IMR-90 (cell line): Measurements from ENCODE around the gene HIVEP3. TPM values are rescaled to one million over a fixed set of nuclear protein-coding genes. Genes with fewer than 3 reads are reported as not detected.

Source experiments
- ATAC-seq: fragments of 200-7000 bp; cut with Tn5 transposase; 2 replicates; pipeline ENCODE4 v1.9.1; 2020; ENCODE audit warnings: low read depth, mild to moderate bottlenecking, moderate library complexity
- BruUV-seq: library from RNA; stranded (reverse); fragments of 400-500 nt; replicated peaks from 2 replicates; lab custom pipeline; 2021; lab: Mats Ljungman, UMichigan
- CTCF ChIA-PET: fragments of 300-600 bp; formaldehyde crosslinking; extraction: SDS; loops from one replicate; lab custom pipeline; 2021; ENCODE audit warnings: antibody characterized with exemption; lab: Yijun Ruan, JAX
- POLR2A ChIA-PET: fragments of 300-600 bp; sonication (Branson Sonifier 250); formaldehyde crosslinking; loops from one replicate; lab custom pipeline; 2022; ENCODE audit warnings: antibody characterized with exemption; ENCODE audit not compliant: unreplicated experiment; lab: Charles Lee
- DNase-seq: peaks from one replicate; pipeline ENCODE4 v3.0.0; 2013
- H2AFZ ChIP-seq: replicated peaks from 2 replicates; pipeline ENCODE3; 2013; ENCODE audit warnings: low read length, mild to moderate bottlenecking; ENCODE audit not compliant: poor library complexity
- H2AK5ac ChIP-seq: 2 replicates; pipeline ENCODE4 v1.6.1; 2013; ENCODE audit warnings: low read depth, low read length, inconsistent platforms
- H2AK9ac ChIP-seq: replicated peaks from 2 replicates; pipeline ENCODE3; 2013; ENCODE audit warnings: mild to moderate bottlenecking, low read depth, low read length, moderate library complexity; ENCODE audit not compliant: poor library complexity
- H2BK120ac ChIP-seq: 2 replicates; pipeline ENCODE4 v1.6.1; 2013; ENCODE audit warnings: low read depth, low read length, inconsistent platforms
- H2BK15ac ChIP-seq: 3 replicates; pipeline ENCODE4 v1.6.1; 2013; ENCODE audit warnings: low read depth, low read length, inconsistent platforms
- H2BK20ac ChIP-seq: 2 replicates; pipeline ENCODE4 v1.6.1; 2013; ENCODE audit warnings: low read depth, mild to moderate bottlenecking, inconsistent platforms, low read length, moderate library complexity
- H2BK5ac ChIP-seq: 2 replicates; pipeline ENCODE4 v1.6.1; 2013; ENCODE audit warnings: mild to moderate bottlenecking, low read depth, low read length, inconsistent platforms; ENCODE audit not compliant: poor library complexity, severe bottlenecking
- H3K14ac ChIP-seq: replicated peaks from 2 replicates; pipeline ENCODE4 v1.6.1; 2013; ENCODE audit warnings: low read depth, low read length, inconsistent platforms
- H3K18ac ChIP-seq: 2 replicates; pipeline ENCODE4 v1.6.1; 2013; ENCODE audit warnings: low read depth, low read length, control low read depth
- H3K23ac ChIP-seq: 2 replicates; pipeline ENCODE4 v1.6.1; 2013; ENCODE audit warnings: low read depth, low read length, inconsistent platforms
- H3K27ac ChIP-seq: 2 replicates; pipeline ENCODE4 v1.5.1; 2013; ENCODE audit warnings: mild to moderate bottlenecking, control low read depth, low read length; ENCODE audit not compliant: insufficient read depth
- H3K27me3 ChIP-seq: 2 replicates; pipeline ENCODE4 v1.6.1; 2013; ENCODE audit warnings: low read length; ENCODE audit not compliant: control insufficient read depth, insufficient read depth
- H3K36me3 ChIP-seq: 2 replicates; pipeline ENCODE4 v1.6.1; 2013; ENCODE audit warnings: low read length, mixed read lengths; ENCODE audit not compliant: control insufficient read depth, insufficient read depth
- H3K4ac ChIP-seq: 2 replicates; pipeline ENCODE4 v1.6.1; 2013; ENCODE audit warnings: low read depth, low read length, inconsistent platforms
- H3K4me1 ChIP-seq: 2 replicates; pipeline ENCODE4 v1.6.1; 2013; ENCODE audit warnings: low read length, mixed read lengths; ENCODE audit not compliant: control insufficient read depth, insufficient read depth
- H3K4me2 ChIP-seq: 2 replicates; pipeline ENCODE4 v1.6.1; 2013; ENCODE audit warnings: low read depth, mild to moderate bottlenecking, control low read depth, low read length, moderate library complexity
- H3K4me3 ChIP-seq: 2 replicates; pipeline ENCODE4 v1.5.1; 2013; ENCODE audit warnings: low read depth, mild to moderate bottlenecking, control low read depth, low read length, moderate library complexity; ENCODE audit not compliant: insufficient read depth
- H3K56ac ChIP-seq: 2 replicates; pipeline ENCODE4 v1.6.1; 2013; ENCODE audit warnings: low read length, inconsistent platforms; ENCODE audit not compliant: insufficient read depth; ENCODE audit errors: extremely low read depth
- H3K79me1 ChIP-seq, 2 experiments: 2 replicates each; pipeline ENCODE4 v1.6.1; 2013; ENCODE audit warnings: low read length in 2 of 2, inconsistent platforms in 1 of 2, low read depth in 1 of 2
- H3K9ac ChIP-seq: 2 replicates; pipeline ENCODE4 v1.6.1; 2013; ENCODE audit warnings: low read depth, low read length, control low read depth
- H3K9me1 ChIP-seq: 2 replicates; pipeline ENCODE4 v1.6.1; 2013; ENCODE audit warnings: low read length, inconsistent platforms; ENCODE audit not compliant: insufficient read depth
- H3K9me3 ChIP-seq: 2 replicates; pipeline ENCODE4 v1.6.1; 2013; ENCODE audit warnings: low read length; ENCODE audit not compliant: control insufficient read depth, insufficient read depth
- H4K20me1 ChIP-seq: 2 replicates; pipeline ENCODE4 v1.6.1; 2013; ENCODE audit warnings: low read length, inconsistent platforms; ENCODE audit not compliant: insufficient read depth
- H4K5ac ChIP-seq: 2 replicates; pipeline ENCODE4 v1.6.1; 2013; ENCODE audit warnings: mild to moderate bottlenecking, low read depth, low read length, control low read depth
- H4K8ac ChIP-seq, 2 experiments: 2 replicates each; pipeline ENCODE4 v1.6.1; 2013; ENCODE audit warnings: low read depth in 2 of 2, low read length in 2 of 2, control low read depth in 1 of 2, inconsistent platforms in 1 of 2
- H4K91ac ChIP-seq: 2 replicates; pipeline ENCODE4 v1.6.1; 2013; ENCODE audit warnings: low read depth, low read length, inconsistent platforms; ENCODE audit not compliant: insufficient read depth
- MAFK ChIP-seq: IDR thresholded peaks from 2 replicates; pipeline ENCODE4 v1.6.1; 2012; ENCODE audit warnings: low read depth, low read length, improper control_type of control experiment
- MAZ ChIP-seq: IDR thresholded peaks from 2 replicates; pipeline ENCODE4 v1.6.1; 2012; ENCODE audit warnings: low read depth, mild to moderate bottlenecking, low read length, improper control_type of control experiment, moderate library complexity, borderline replicate concordance
- POLR2A ChIP-seq: IDR thresholded peaks from 2 replicates; pipeline ENCODE4 v1.6.1; 2012; ENCODE audit warnings: mild to moderate bottlenecking, low read depth, low read length
- RAD21 ChIP-seq: IDR thresholded peaks from 2 replicates; pipeline ENCODE4 v1.6.1; 2012; ENCODE audit warnings: low read length, improper control_type of control experiment
- WGBS, 2 experiments: methylation state at CpG; one replicate each; pipeline versions ENCODE4 v1.1.5 to v1.1.7; 2013; ENCODE audit warnings: missing lambda C conversion rate in 2 of 2; ENCODE audit not compliant: insufficient read length in 1 of 2; ENCODE audit errors: extremely low coverage in 2 of 2; 5-methylcytosine and 5-hydroxymethylcytosine counted together
- dilution Hi-C: fragments of 300-500 bp; cut with HindIII; formaldehyde crosslinking; loops from one replicate; pipeline ENCODE4 v1.14.3; 2018; ENCODE audit warnings: low sequenced_read_pairs; ENCODE audit not compliant: unreplicated experiment
- in situ Hi-C: fragments of 300-500 bp; cut with MboI; formaldehyde crosslinking; loops from 3 replicates; pipeline ENCODE4 v1.14.3; 2019; ENCODE audit warnings: low sequenced_read_pairs, inconsistent platforms, mixed read lengths
- intact Hi-C: fragments of 100-400 bp; cut with micrococcal nuclease; formaldehyde crosslinking; loops from 2 replicates; pipeline ENCODE4 v1.10.0; 2022
- polyA plus RNA-seq, 3 experiments: library from polyadenylated mRNA; depleted of rRNA; stranded (reverse); fragments of >200 nt; gene quantifications; 2 replicates each; pipeline ENCODE4 v1.2.3, GENCODE V29; 2012; ENCODE audit warnings: low replicate concordance in 1 of 3
- total RNA-seq: library from RNA; depleted of rRNA; stranded (reverse); fragments of >200 nt; gene quantifications from 2 replicates; pipeline ENCODE4 v1.2.3, GENCODE V29; 2012
- TF ChIP-seq, protein P1 (sequence below): conservative IDR thresholded peaks from 2 replicates; pipeline ENCODE4 v1.5.1; 2012; ENCODE audit warnings: mild to moderate bottlenecking, low read depth, low read length, improper control_type of control experiment

Gene HIVEP3
- total and polyA plus RNA-seq, 2 of the 4 experiments (the other 2 are of a cell fraction): 1.4 to 4.0 TPM

DNA sequence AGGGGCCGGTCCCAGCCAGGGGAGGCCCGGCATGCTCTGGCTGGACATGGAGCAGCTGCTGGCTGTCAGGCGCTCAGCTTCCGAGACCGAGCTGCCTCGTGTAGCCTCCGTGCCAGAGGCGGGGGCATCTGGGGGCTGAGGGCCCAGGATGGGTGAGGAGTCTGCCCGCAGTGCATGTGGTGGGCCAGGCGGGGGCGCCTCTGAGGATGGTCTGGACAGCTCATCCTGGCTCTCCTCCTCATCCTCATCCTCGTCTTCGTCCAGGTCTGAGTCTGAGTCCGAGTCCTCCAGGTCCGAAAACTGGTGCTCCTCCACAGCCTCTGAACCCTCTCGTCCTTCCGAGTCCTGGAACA is 405.4 kb downstream of the HIVEP3 start:
- H2AK9ac ChIP-seq: no peak overlapping the region
- no peak overlapping the region for H3K14ac ChIP-seq
- dilution Hi-C loops (no loop called here), in situ Hi-C loops (no loop called here), intact Hi-C loops (no loop called here)
- H2AK5ac ChIP-seq: no peak overlapping the region
- ChIA-PET CTCF (interaction anchor here (0.5 to 1.0 kb wide), 3 partner anchors 32 to 1212 kb away, joined by 3 to 4 read pairs (median 4); no protein-coding TSS in a partner anchor), POLR2A (no interaction called here)
- H3K27ac ChIP-seq: no peak overlapping the region
- no peak overlapping the region for H3K4ac ChIP-seq
- WGBS, 2 experiments: 63% methylated on average over 13 of the region's 17 CpGs; no CpG with 5 or more reads in 1 of the 2 experiments
- H3K4me3 ChIP-seq: no peak overlapping the region
- no peak overlapping the region for H3K23ac ChIP-seq
- H3K18ac ChIP-seq: no peak overlapping the region
- H2AFZ ChIP-seq: no peak overlapping the region
- no peaks in the 10 kb centered on the region for H3K9me3 ChIP-seq
- BruUV-seq: no TSS peak
- no peak overlapping the region for H4K5ac ChIP-seq
- no peak for TF ChIP-seq MAZ
- no peak for TF ChIP-seq POLR2A
- no peak for TF ChIP-seq RAD21
- no peak for TF ChIP-seq MAFK
- TF ChIP-seq, protein P1, sequence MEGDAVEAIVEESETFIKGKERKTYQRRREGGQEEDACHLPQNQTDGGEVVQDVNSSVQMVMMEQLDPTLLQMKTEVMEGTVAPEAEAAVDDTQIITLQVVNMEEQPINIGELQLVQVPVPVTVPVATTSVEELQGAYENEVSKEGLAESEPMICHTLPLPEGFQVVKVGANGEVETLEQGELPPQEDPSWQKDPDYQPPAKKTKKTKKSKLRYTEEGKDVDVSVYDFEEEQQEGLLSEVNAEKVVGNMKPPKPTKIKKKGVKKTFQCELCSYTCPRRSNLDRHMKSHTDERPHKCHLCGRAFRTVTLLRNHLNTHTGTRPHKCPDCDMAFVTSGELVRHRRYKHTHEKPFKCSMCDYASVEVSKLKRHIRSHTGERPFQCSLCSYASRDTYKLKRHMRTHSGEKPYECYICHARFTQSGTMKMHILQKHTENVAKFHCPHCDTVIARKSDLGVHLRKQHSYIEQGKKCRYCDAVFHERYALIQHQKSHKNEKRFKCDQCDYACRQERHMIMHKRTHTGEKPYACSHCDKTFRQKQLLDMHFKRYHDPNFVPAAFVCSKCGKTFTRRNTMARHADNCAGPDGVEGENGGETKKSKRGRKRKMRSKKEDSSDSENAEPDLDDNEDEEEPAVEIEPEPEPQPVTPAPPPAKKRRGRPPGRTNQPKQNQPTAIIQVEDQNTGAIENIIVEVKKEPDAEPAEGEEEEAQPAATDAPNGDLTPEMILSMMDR: 0 out of 2 replicates have a peak, but pooled peaks have one; percentile 18
- H2BK20ac ChIP-seq: no peak overlapping the region
- no peak overlapping the region for H3K4me2 ChIP-seq
- H3K9ac ChIP-seq: no peak overlapping the region
- H2BK120ac ChIP-seq: no peak overlapping the region
- H2BK15ac ChIP-seq: no peak overlapping the region
- no peak overlapping the region for H2BK5ac ChIP-seq
- peaks cover 3% of the 10 kb centered on the region; the same call in 1 of the 2 replicates for H3K4me1 ChIP-seq
- DNase-seq (no peak), ATAC-seq (no peak)
- H4K20me1 ChIP-seq: no peaks in the 10 kb centered on the region
- H4K8ac ChIP-seq: no peak overlapping the region
- H3K56ac ChIP-seq: no peak overlapping the region
- H3K9me1 ChIP-seq: peaks cover 4% of the 10 kb centered on the region; the same call in 1 of the 2 replicates
- no peaks in the 10 kb centered on the region for H3K36me3 ChIP-seq
- H4K91ac ChIP-seq: no peak overlapping the region
- H3K79me1 ChIP-seq: no peaks in the 10 kb centered on the region
- no peaks in the 10 kb centered on the region; the same call in 1 of the 2 replicates for H3K27me3 ChIP-seq
